B cell (primary cell): ENCODE data around the gene FKRP. TPM values are rescaled to one million over a fixed set of nuclear protein-coding genes. Genes with fewer than 3 reads are reported as not detected.

Source experiments
- ATAC-seq: fragments of 200-7000 bp; cut with Tn5 transposase; one replicate; pipeline ENCODE4 v1.10.0; 2021; ENCODE audit warnings: low read depth, mild to moderate bottlenecking, moderate number of reproducible peaks, moderate library complexity
- CTCF ChIA-PET: fragments of 350-600 bp; sonication (Branson Sonifier 250); formaldehyde crosslinking; loops from one replicate; lab custom pipeline; 2021; ENCODE audit warnings: antibody characterized with exemption, inconsistent platforms; lab: Charles Lee
- POLR2A ChIA-PET: fragments of 350-600 bp; sonication (Branson Sonifier 250); formaldehyde crosslinking; loops from one replicate; lab custom pipeline; 2021; ENCODE audit warnings: antibody characterized with exemption; lab: Charles Lee
- DNase-seq: peaks from one replicate; pipeline ENCODE4 v3.0.0; 2013
- H2AFZ ChIP-seq: 2 replicates; pipeline ENCODE4 v1.6.1; 2012; ENCODE audit warnings: mild to moderate bottlenecking, low read depth, low read length; ENCODE audit not compliant: insufficient read depth, poor library complexity, severe bottlenecking
- H3K27ac ChIP-seq, 2 donors: 1 replicate in 1 of 2; 2 replicates in 1 of 2; pipeline ENCODE4 v1.5.1; 2012 to 2013; ENCODE audit warnings: low read length in 2 of 2, mild to moderate bottlenecking in 2 of 2, moderate library complexity in 1 of 2
- H3K27me3 ChIP-seq, 4 experiments: fragments of 200-600 bp in 1 of 4; sonication (generic) in 1 of 4; replicated peaks in 1 of 4; 1 replicate in 2 of 4; 2 replicates in 2 of 4; pipeline versions ENCODE4 v1.6.1 to v1.7.0; 2013 to 2016; ENCODE audit warnings: low read length in 3 of 4, mild to moderate bottlenecking in 2 of 4, mixed read lengths in 1 of 4, moderate library complexity in 1 of 4; ENCODE audit not compliant: insufficient read depth in 4 of 4, control insufficient read depth in 3 of 4; ENCODE audit errors: control extremely low read depth in 1 of 4
- H3K36me3 ChIP-seq, 2 experiments: replicated peaks in 1 of 2; 1 replicate in 1 of 2; 2 replicates in 1 of 2; pipeline versions ENCODE4 v1.6.1 to v1.7.1; 2013; ENCODE audit warnings: low read length in 1 of 2; ENCODE audit not compliant: insufficient read depth in 2 of 2, control insufficient read depth in 1 of 2; ENCODE audit errors: control extremely low read depth in 1 of 2, extremely low read depth in 1 of 2
- H3K4me1 ChIP-seq, 2 donors: fragments of 200-600 bp in 1 of 2; sonication (generic) in 1 of 2; 1 replicate in 1 of 2; 2 replicates in 1 of 2; pipeline versions ENCODE4 v1.5.1 to v1.6.1; 2013 to 2017; ENCODE audit warnings: low read length in 2 of 2; ENCODE audit not compliant: control insufficient read depth in 2 of 2, insufficient read depth in 2 of 2
- H3K4me2 ChIP-seq: replicated peaks from 2 replicates; pipeline ENCODE3; 2012; ENCODE audit warnings: mild to moderate bottlenecking, low read depth, low read length; ENCODE audit not compliant: poor library complexity, severe bottlenecking
- H3K4me3 ChIP-seq, 5 experiments: fragments of 200-600 bp in 1 of 5; sonication (generic) in 1 of 5; 1 replicate in 3 of 5; 2 replicates in 2 of 5; pipeline versions ENCODE4 v1.5.1 to v1.7.0; 2011 to 2016; ENCODE audit warnings: low read length in 4 of 5, mild to moderate bottlenecking in 4 of 5, low read depth in 2 of 5, control low read depth in 1 of 5, moderate library complexity in 1 of 5; ENCODE audit not compliant: insufficient read depth in 1 of 5; ENCODE audit errors: control extremely low read depth in 1 of 5, extremely low read depth in 1 of 5
- H3K79me2 ChIP-seq: fragments of 200-600 bp; sonication (generic); one replicate; pipeline ENCODE4 v1.6.0; 2016; ENCODE audit warnings: low read length; ENCODE audit not compliant: control insufficient read depth, insufficient read depth
- H3K9ac ChIP-seq: fragments of 200-600 bp; sonication (generic); 2 replicates; pipeline ENCODE4 v1.6.1; 2017; ENCODE audit warnings: mild to moderate bottlenecking, low read length, moderate library complexity
- H3K9me3 ChIP-seq, 3 donors: one replicate each; pipeline versions ENCODE4 v1.6.1 to v1.7.1; 2013; ENCODE audit warnings: low read length in 2 of 3; ENCODE audit not compliant: control insufficient read depth in 2 of 3, insufficient read depth in 1 of 3; ENCODE audit errors: control extremely low read depth in 1 of 3
- H4K20me1 ChIP-seq: 2 replicates; pipeline ENCODE4 v1.6.0; 2012; ENCODE audit warnings: mild to moderate bottlenecking, low read length; ENCODE audit not compliant: insufficient read depth, control insufficient read depth, poor library complexity, severe bottlenecking
- H3K27ac Mint-ChIP-seq: one replicate; pipeline ENCODE4 v1.8.0; 2021; ENCODE audit warnings: mixed read lengths
- H3K27me3 Mint-ChIP-seq: one replicate; pipeline ENCODE4 v1.8.0; 2021; ENCODE audit warnings: mixed read lengths
- H3K4me1 Mint-ChIP-seq: one replicate; pipeline ENCODE4 v1.8.0; 2021; ENCODE audit warnings: mixed read lengths
- H3K4me3 Mint-ChIP-seq: one replicate; pipeline ENCODE4 v1.8.0; 2021; ENCODE audit warnings: mixed read lengths
- H3K9me3 Mint-ChIP-seq: one replicate; pipeline ENCODE4 v1.8.0; 2022; ENCODE audit warnings: mixed read lengths; ENCODE audit not compliant: insufficient read depth
- CTCF ChIP-seq: fragments of 200-600 bp; IDR thresholded peaks from one replicate; pipeline ENCODE4 v1.8.0; 2022; ENCODE audit warnings: antibody characterized with exemption, mild to moderate bottlenecking
- EZH2 ChIP-seq: IDR thresholded peaks from 2 replicates; pipeline ENCODE4 v1.6.1; 2012; ENCODE audit warnings: borderline replicate concordance, low read depth, mild to moderate bottlenecking, moderate library complexity, low read length; ENCODE audit not compliant: insufficient read depth, poor library complexity, severe bottlenecking
- WGBS: methylation state at CpG from one replicate; pipeline ENCODE4 v1.1.5; 2013; ENCODE audit warnings: missing lambda C conversion rate; ENCODE audit not compliant: insufficient coverage; 5-methylcytosine and 5-hydroxymethylcytosine counted together
- intact Hi-C: fragments of 100-400 bp; cut with micrococcal nuclease; formaldehyde crosslinking; loops from one replicate; pipeline ENCODE4 v1.10.0; 2022
- polyA plus RNA-seq: library from polyadenylated mRNA; depleted of rRNA; stranded (reverse); fragments of >200 nt; gene quantifications from 2 replicates; pipeline ENCODE4 v1.2.3, GENCODE V29; 2012
- total RNA-seq, 2 donors: library from RNA; stranded (reverse); fragments of 120-200 nt in 1 of 2; gene quantifications; 1 replicate in 1 of 2; 2 replicates in 1 of 2; pipeline versions ENCODE4 v1.2.3 to v1.2.4, GENCODE V29; 2013 to 2022

Gene FKRP
- total and polyA plus RNA-seq, 2 donors (not counting 1 experiment from before 2014, with no cell fraction given): 30.2 to 38.8 TPM

- H3K4me2 ChIP-seq: no peak overlapping the region
Measured at GRCh38 chr19:46725859-46726393, 19.9 kb upstream of the FKRP start.

More at GRCh38 chr19:46725859-46726393, 19.9 kb upstream of the FKRP start:
- no peak overlapping the region for H3K27ac Mint-ChIP-seq
- peaks cover 0 to 92% of the 10 kb centered on the region in 2 experiments for H3K36me3 ChIP-seq
- TF ChIP-seq CTCF (no peak), EZH2 (no peak)
- intact Hi-C loops: loop anchor here (5.0 kb wide), 1 partner anchor 34 kb away; no protein-coding TSS in a partner anchor
- no peaks in the 10 kb centered on the region for H3K27me3 ChIP-seq
- DNase-seq (no peak), ATAC-seq (no peak)
- ChIA-PET POLR2A (interaction anchor here (0.6 to 0.7 kb wide), 4 partner anchors 16 to 666 kb away, joined by 3 to 7 read pairs (median 4); no protein-coding TSS in a partner anchor), CTCF (interaction anchor here (1.3 to 14.9 kb wide), 2 partner anchors 23 kb away, joined by 3 to 353 read pairs; no protein-coding TSS in a partner anchor)
- H3K79me2 ChIP-seq: peaks cover 74% of the 10 kb centered on the region
- H3K27ac ChIP-seq: no peak overlapping the region
- H3K9me3 Mint-ChIP-seq: no peaks in the 10 kb centered on the region
- H3K27me3 Mint-ChIP-seq: no peaks in the 10 kb centered on the region
- H3K4me3 ChIP-seq: no peak overlapping the region
- H3K9me3 ChIP-seq: no peaks in the 10 kb centered on the region
- peaks cover 38 to 40% of the 10 kb centered on the region in 2 donors for H3K4me1 ChIP-seq
- 79% methylated on average over 9 of the region's 9 CpGs for WGBS
- H3K4me3 Mint-ChIP-seq: no peak overlapping the region
- no peak overlapping the region for H3K9ac ChIP-seq
- no peak overlapping the region for H2AFZ ChIP-seq
- peaks cover 44% of the 10 kb centered on the region for H4K20me1 ChIP-seq
- H3K4me1 Mint-ChIP-seq: peaks cover 44% of the 10 kb centered on the region
